Activated T-cell treated with anti-CD3 and anti-CD28 coated beads for 24 hours (primary cell): Measurements from ENCODE around the gene TTLL11.
"Not testable (repeated sequence)": the region's sequence is repeated elsewhere in the genome, so short reads cannot be mapped to it uniquely, and the experiment has no call there.

ENCODE experiments used
- DNase-seq: peaks from one replicate; pipeline ENCODE4 v3.0.0-alpha.2; 2020; ENCODE audit warnings: low read depth

Gene TTLL11

GRCh38 chr9:121814594-121814993 lies 278.5 kb downstream of the TTLL11 start:
- DNase-seq = no peak

- DNase-seq = no peak
These were observed 279.4 kb downstream of the TTLL11 start for GRCh38 chr9:121813519-121814210.

GRCh38 chr9:121812159-121812735 lies 280.9 kb downstream of the TTLL11 start:
- no peak for DNase-seq

- DNase-seq = no peak
These were observed 281.4 kb downstream of the TTLL11 start for GRCh38 chr9:121811751-121812150.

- DNase-seq = no peak
These were observed 282.0 kb downstream of the TTLL11 start for GRCh38 chr9:121811140-121811539.

GRCh38 chr9:121810489-121810888 lies 282.6 kb downstream of the TTLL11 start:
- DNase-seq = no peak

- DNase-seq = no peak
These were observed 283.6 kb downstream of the TTLL11 start for GRCh38 chr9:121809356-121810050.

GRCh38 chr9:121808781-121809180 lies 284.3 kb downstream of the TTLL11 start:
- no peak for DNase-seq

- no peak for DNase-seq
These were observed 285.3 kb downstream of the TTLL11 start for GRCh38 chr9:121807823-121808278.

- DNase-seq = no peak
These were observed 285.9 kb downstream of the TTLL11 start for GRCh38 chr9:121807069-121807822.

GRCh38 chr9:121802753-121803152 lies 290.4 kb downstream of the TTLL11 start:
- DNase-seq = no peak

- DNase-seq = no peak
These were observed 291.5 kb downstream of the TTLL11 start for GRCh38 chr9:121801579-121801978.

- no peak for DNase-seq
These were observed 292.7 kb downstream of the TTLL11 start for GRCh38 chr9:121800376-121800775.

- DNase-seq = no peak
These were observed 294.2 kb downstream of the TTLL11 start for GRCh38 chr9:121798941-121799340.

- no peak for DNase-seq
These were observed 296.0 kb downstream of the TTLL11 start for GRCh38 chr9:121797081-121797480.

- not testable (repeated sequence) for DNase-seq
These were observed 298.8 kb downstream of the TTLL11 start for GRCh38 chr9:121794334-121794733.

- DNase-seq = not testable (repeated sequence)
These were observed 300.6 kb downstream of the TTLL11 start for GRCh38 chr9:121792476-121792875.

GRCh38 chr9:121790841-121791240 lies 302.3 kb downstream of the TTLL11 start:
- no peak for DNase-seq

GRCh38 chr9:121788686-121789366 lies 304.3 kb downstream of the TTLL11 start:
- no peak for DNase-seq

GRCh38 chr9:121786998-121787422 lies 306.1 kb downstream of the TTLL11 start:
- DNase-seq = no peak

GRCh38 chr9:121786543-121786948 lies 306.6 kb downstream of the TTLL11 start:
- no peak for DNase-seq
